OCI-LY3 (cell line): ENCODE results near the gene MEAK7.

Experiments used
- CTCF ChIP-seq: fragments of 200-600, 300-600 bp; sonication (generic); IDR thresholded peaks from 2 replicates; pipeline ENCODE4 v1.5.1; 2014; ENCODE audit warnings: antibody characterized with exemption, low read length, low read depth
- EZH2phosphoT487 ChIP-seq: fragments of 200-600 bp; shearing (Covaris generic); IDR thresholded peaks from 2 replicates; pipeline ENCODE4 v1.6.1; 2018; ENCODE audit warnings: antibody characterized with exemption, mixed run types, low read depth

DNA sequence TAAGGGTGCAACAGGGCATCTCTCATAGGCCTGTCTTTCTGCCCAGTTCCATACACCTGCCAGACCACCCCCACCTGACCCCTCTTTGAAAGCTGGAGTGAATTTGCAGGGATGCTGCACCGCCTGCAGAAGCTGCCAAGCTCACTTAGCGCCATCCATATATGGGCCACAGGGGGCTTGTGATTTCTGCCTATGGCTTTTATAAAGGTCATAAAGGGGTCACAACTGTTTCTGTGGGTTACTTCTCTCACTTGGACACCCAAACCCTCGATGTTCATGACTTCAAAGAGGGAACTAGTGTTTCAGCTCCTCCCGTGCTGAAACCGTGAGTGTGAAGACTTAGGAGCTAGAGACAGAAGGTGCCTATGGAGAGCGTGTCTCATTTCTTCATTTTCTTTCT lies 23.9 kb upstream of the MEAK7 start:
- TF ChIP-seq CTCF (no peak), EZH2phosphoT487 (no peak)
